Measurements from ENCODE around the gene HNRNPA2B1. TPM values are rescaled to one million over a fixed set of nuclear protein-coding genes. Genes with fewer than 3 reads are reported as not detected.
A peak's percentile ranks its signal among the peaks of the same experiment; 100 is the strongest.

Gene HNRNPA2B1
- total RNA-seq, 6 donors from 2014 or later: 192 to 416 (median 314) TPM

GRCh38 chr7:26198781-26199169 lies 1.8 kb downstream of the HNRNPA2B1 start:
- 0 to 2% methylated on average over 7 of the region's 7 CpGs for WGBS, 2 donors
- peaks cover 46 to 58% (median 54%) of the 10 kb centered on the region in 4 donors for H3K4me1 ChIP-seq
- ATAC-seq (ENCODE audit: low FRiP score in 2 of 2) (no peak), DNase-seq (no peak)
- no peaks in the 10 kb centered on the region for H3K9me3 ChIP-seq
- no peaks in the 10 kb centered on the region for H3K27me3 ChIP-seq
- peak overlapping the region; percentile 99 to 100 (median 100) for H3K27ac ChIP-seq
- peak overlapping the region; percentile 85 to 95 (median 90) for H3K4me3 ChIP-seq
- H3K36me3 ChIP-seq: peaks cover 25 to 50% (median 31%) of the 10 kb centered on the region in 4 donors
- TF ChIP-seq EP300 (IDR thresholded peaks at IDR 0.05) (no peak), CTCF (IDR thresholded peaks at IDR 0.05) (no peak), POLR2A (IDR thresholded peaks at IDR 0.05) (no peak), POLR2AphosphoS5 (IDR thresholded peaks at IDR 0.05) (no peak)

GRCh38 chr7:26198133-26198780 lies 2.3 kb downstream of the HNRNPA2B1 start:
- peak overlapping the region; percentile 12 to 100 (median 100) for H3K27ac ChIP-seq
- WGBS, 2 donors: 0% methylated on average over 6 of the region's 6 CpGs
- H3K4me3 ChIP-seq: peak overlapping the region; percentile 85 to 95 (median 90)
- no peaks in the 10 kb centered on the region for H3K9me3 ChIP-seq
- TF ChIP-seq EP300 (IDR thresholded peaks at IDR 0.05) (no peak), CTCF (IDR thresholded peaks at IDR 0.05) (peak; percentile 57 to 78 (median 64)), POLR2A (IDR thresholded peaks at IDR 0.05) (no peak)
- peaks cover 30 to 55% (median 36%) of the 10 kb centered on the region in 4 donors for H3K36me3 ChIP-seq
- no peak for DNase-seq
- H3K4me1 ChIP-seq: peaks cover 46 to 58% (median 54%) of the 10 kb centered on the region in 4 donors
- no peak for ATAC-seq (ENCODE audit: low FRiP score in 2 of 2)
- H3K27me3 ChIP-seq: no peaks in the 10 kb centered on the region

- ATAC-seq (ENCODE audit: low FRiP score in 2 of 2): no peak
- peak overlapping the region in 3 of 4 donors; percentile 10 to 100 (median 100) for H3K27ac ChIP-seq
Measured at GRCh38 chr7:26197153-26198115, 3.1 kb downstream of the HNRNPA2B1 start.

More at GRCh38 chr7:26197153-26198115, 3.1 kb downstream of the HNRNPA2B1 start:
- no peak for DNase-seq
- peaks cover 37 to 64% (median 42%) of the 10 kb centered on the region in 4 donors for H3K36me3 ChIP-seq
- WGBS, 2 donors: 14 to 17% methylated on average over 5 of the region's 5 CpGs
- H3K4me1 ChIP-seq: peaks cover 53 to 60% (median 55%) of the 10 kb centered on the region in 4 donors
- H3K9me3 ChIP-seq: no peaks in the 10 kb centered on the region
- peak overlapping the region; percentile 85 to 95 (median 90) for H3K4me3 ChIP-seq
- TF ChIP-seq EP300 (IDR thresholded peaks at IDR 0.05) (no peak), CTCF (IDR thresholded peaks at IDR 0.05) (no peak), POLR2AphosphoS5 (IDR thresholded peaks at IDR 0.05) (no peak), POLR2A (IDR thresholded peaks at IDR 0.05) (no peak)
- no peaks in the 10 kb centered on the region for H3K27me3 ChIP-seq

All from upper lobe of left lung (tissue), 6 donors.